D721Med (cell line): ENCODE results near the gene SHANK1.

ENCODE experiments used
- DNase-seq: peaks from one replicate; pipeline ENCODE4 v3.0.0; 2011; ENCODE audit warnings: low spot score; ENCODE audit not compliant: insufficient read length
- FAIRE-seq: peaks from 2 replicates; lab custom pipeline; 2011; peaks lifted over from hg19 to GRCh38; lab: Jason Lieb, UNC
- TF ChIP-seq, protein P1 (sequence below): IDR thresholded peaks from 2 replicates; pipeline ENCODE4 v1.5.1; 2012; ENCODE audit warnings: mild to moderate bottlenecking, control low read depth; ENCODE audit not compliant: insufficient read depth; ENCODE audit errors: missing control alignments

The SHANK1 gene

DNA sequence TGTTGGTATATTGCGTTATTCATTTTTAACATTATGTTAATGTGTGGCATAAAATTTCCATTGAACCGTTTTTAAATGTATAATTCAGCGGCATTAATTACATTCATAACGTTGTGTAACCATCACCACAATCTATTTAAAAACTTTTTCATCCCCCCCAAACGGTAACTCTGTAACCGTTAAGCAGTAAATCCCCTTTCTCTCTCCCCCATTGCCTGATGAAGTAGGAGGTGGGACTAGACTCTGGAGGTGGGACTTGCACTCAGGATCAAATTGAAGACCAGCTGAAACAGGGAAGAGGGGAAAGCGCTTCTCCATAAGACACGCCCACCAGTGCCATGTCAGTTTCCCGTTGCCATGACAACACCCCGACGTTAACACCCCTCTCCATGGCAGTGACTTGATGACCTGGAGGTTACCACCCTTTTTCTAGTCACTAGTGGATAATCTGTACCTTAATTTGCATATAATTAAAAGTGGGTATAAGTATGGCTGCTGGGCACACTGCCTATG is 20.4 kb upstream of the SHANK1 start:
- TF ChIP-seq, protein P1, sequence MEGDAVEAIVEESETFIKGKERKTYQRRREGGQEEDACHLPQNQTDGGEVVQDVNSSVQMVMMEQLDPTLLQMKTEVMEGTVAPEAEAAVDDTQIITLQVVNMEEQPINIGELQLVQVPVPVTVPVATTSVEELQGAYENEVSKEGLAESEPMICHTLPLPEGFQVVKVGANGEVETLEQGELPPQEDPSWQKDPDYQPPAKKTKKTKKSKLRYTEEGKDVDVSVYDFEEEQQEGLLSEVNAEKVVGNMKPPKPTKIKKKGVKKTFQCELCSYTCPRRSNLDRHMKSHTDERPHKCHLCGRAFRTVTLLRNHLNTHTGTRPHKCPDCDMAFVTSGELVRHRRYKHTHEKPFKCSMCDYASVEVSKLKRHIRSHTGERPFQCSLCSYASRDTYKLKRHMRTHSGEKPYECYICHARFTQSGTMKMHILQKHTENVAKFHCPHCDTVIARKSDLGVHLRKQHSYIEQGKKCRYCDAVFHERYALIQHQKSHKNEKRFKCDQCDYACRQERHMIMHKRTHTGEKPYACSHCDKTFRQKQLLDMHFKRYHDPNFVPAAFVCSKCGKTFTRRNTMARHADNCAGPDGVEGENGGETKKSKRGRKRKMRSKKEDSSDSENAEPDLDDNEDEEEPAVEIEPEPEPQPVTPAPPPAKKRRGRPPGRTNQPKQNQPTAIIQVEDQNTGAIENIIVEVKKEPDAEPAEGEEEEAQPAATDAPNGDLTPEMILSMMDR, result no peak
- DNase-seq (peak; percentile 7), FAIRE-seq (no peak)

DNA sequence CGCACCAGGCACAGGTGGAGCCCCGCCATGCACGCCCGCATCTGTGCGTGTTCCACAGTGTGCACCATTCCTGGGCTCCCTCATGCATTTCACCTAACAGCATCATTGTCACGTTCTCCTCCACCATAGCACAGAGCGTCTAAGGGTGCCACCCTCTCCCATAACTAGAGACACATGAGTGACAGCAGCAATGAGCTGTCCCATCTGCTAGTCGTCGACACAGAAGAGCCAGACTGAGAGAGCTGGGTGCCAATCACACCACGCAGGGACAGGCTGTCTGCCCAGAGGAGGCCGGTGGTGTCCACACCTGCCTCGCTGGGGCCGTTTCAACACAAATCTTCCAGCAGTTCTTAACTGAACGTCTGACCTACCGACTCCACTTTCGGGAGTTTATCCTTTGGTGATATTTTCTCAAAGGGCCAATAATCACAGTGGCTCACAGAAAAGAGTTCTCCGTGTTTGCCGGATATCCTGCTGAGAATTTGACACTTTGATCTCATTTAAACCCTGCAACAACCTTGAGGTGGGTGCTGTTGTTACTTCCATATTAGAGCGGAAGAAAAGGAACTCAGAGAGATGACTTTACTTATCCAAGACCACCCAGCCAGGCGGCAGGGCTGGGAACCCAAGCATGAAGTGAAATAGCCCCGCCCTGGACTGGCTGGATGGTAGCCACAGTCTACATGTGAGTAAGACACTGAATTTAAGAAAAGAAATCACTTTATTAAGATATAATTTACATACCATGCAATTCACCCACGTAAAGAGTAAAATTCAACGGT is 19.7 kb upstream of the SHANK1 start:
- FAIRE-seq (no peak), DNase-seq (peak; percentile 8)
- TF ChIP-seq, protein P1, result no peak

DNA sequence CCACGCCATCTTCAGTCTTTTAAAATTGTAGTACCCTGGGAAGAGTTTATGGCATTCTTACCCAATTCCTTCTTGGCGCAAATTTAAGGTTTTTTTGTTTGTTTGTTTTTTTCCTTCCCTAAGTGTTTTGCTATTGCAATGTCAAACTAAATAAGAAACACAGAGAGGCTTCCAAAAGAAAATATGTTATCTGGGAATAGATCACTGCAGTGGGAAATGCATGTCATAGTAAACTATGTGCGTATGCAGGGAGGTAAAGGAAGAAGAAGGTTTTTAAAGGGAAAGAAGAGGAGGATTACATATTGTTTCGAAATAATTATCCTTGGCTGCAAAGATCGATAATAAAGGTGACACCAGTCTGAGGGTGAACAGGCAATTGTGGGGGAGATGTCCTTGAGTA is 16.7 kb upstream of the SHANK1 start:
- TF ChIP-seq, protein P1, result no peak
- no peak for FAIRE-seq
- peak; percentile 7 for DNase-seq

DNA sequence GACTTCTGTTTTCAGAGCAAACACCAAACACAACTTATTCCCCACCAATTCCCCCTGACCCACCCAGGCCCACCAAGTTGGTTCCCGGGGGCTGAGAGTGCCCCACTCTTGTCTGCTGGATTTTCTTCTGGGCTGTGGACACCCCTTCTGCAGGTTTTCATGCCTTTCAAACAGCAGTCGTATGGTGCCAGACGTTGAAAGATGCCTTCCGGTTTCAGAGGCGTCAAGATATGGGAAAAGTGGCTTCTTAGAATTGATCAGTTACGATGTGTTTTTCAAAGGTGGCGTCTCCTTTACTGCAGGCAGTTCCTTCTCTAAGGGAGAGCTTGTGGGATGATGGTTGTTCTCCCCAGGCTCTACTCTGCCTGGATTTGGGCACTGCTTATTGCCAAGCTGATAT is 16.3 kb upstream of the SHANK1 start:
- FAIRE-seq, result no peak
- no peak for DNase-seq
- TF ChIP-seq, protein P1, result no peak

DNA sequence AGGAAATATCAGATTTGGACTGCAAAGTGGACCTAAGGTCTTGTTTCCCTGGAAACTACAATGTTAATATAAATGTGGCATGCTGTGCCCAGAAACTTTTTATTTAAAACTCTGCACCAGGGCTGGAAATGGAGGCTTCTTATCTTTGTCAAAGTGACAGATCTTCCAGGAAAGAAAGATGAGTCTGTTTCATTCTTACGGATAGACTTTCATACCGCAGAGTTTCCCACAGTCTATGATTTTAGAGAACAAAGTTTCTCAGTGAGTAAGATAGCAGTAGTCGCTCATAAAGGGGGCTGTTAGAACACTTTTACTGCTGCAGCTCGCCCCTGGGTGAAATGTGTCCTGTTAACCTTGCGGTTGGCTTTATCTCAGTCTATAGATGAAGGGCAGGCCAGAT is 10.3 kb upstream of the SHANK1 start:
- TF ChIP-seq, protein P1, result no peak
- FAIRE-seq (no peak), DNase-seq (no peak)

DNA sequence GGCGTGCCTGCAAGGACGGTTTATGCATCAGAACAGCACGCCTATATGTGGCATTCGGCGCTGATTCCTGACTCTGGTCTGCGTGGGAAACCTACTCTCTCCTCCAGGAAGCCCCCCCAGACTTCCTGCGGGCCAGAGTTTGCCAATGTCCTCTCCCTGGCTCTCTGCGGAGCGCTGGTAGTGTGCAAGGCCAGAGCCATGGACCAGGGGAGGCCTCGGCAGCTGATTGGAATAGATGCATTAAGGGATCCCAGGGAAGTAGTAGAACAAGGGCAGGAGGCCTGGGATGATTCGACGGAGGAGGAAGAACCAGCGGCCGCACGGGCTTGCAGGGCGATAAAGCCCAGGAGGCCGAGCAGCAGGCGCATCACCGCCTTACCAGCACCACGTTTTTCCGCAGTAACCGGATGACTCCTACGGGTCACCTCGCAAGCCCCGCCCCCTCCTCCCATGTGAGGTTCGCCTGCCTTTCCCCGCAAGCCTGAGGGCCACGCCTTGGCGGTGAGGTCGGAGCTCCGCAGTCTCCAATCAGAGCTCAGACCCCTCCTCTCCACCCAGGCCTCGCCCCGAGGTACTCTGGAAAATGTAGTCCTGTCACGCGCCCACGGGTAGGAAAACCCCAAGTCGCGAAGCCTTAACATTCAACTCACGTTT is 8.6 kb upstream of the SHANK1 start:
- no peak for DNase-seq
- no peak for FAIRE-seq
- TF ChIP-seq, protein P1, result no peak

DNA sequence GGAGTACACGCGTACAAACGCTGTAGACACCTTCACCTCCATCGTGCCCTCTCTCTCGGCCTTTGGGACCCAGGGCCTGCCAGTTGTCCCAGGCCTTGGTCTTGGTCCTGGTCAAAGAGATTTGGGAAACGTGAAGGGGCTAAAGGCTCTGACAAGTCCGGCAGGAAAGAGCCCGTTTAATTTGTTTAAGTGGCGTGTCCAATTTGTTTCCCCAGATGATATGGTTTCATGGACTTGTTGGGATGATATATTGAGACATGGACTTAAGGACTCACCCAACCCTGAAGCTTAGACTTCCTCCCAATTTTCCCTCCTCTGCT is 6.3 kb upstream of the SHANK1 start:
- no peak for FAIRE-seq
- DNase-seq, result no peak
- TF ChIP-seq, protein P1, result no peak
